ENCODE measurements around the gene C11orf16. TPM values are rescaled to one million over a fixed set of nuclear protein-coding genes. Genes with fewer than 3 reads are reported as not detected.

The C11orf16 gene
- total and polyA plus RNA-seq, 12 donors = 0.07 TPM; not detected in 11

- no peak for DNase-seq
- peaks cover 0 to 58% of the 10 kb centered on the region in 2 donors for H3K36me3 ChIP-seq (replicated peaks in 1 of 2)
- intact Hi-C loops (cut with DNase I) = loop anchor here in 1 of 2 donors (5.0 kb wide), 1 partner anchor 210 kb away; no protein-coding TSS in a partner anchor
- WGBS, 4 donors = 85 to 97% (median 93%) methylated on average over 5 of the region's 5 CpGs
- H3K4me1 ChIP-seq (replicated peaks in 1 of 2) = no peaks in the 10 kb centered on the region
- TF ChIP-seq CTCF (IDR thresholded peaks at IDR 0.05) (no peak), POLR2A (IDR thresholded peaks at IDR 0.05) (no peak)
- H3K4me3 ChIP-seq = no peak overlapping the region
- no peaks in the 10 kb centered on the region for H3K27me3 ChIP-seq
- H3K27ac ChIP-seq = no peak overlapping the region
- no peaks in the 10 kb centered on the region for H3K9me3 ChIP-seq (replicated peaks in 1 of 3)
Measured at GRCh38 chr11:8922691-8923090, 10.1 kb downstream of the C11orf16 start.

- no peaks in the 10 kb centered on the region for H3K9me3 ChIP-seq (replicated peaks in 1 of 3)
- H3K36me3 ChIP-seq (replicated peaks in 1 of 2) = peaks cover 0 to 71% of the 10 kb centered on the region in 2 donors
- H3K4me3 ChIP-seq = no peak overlapping the region
- no peak for DNase-seq
- intact Hi-C loops (cut with DNase I) = loop anchor here in 1 of 2 donors (5.0 kb wide), 1 partner anchor 40 kb away; no protein-coding TSS in a partner anchor
- TF ChIP-seq CTCF (IDR thresholded peaks at IDR 0.05) (no peak), POLR2A (IDR thresholded peaks at IDR 0.05) (no peak)
- H3K4me1 ChIP-seq (replicated peaks in 1 of 2) = peaks cover 0 to 24% of the 10 kb centered on the region in 2 donors
- no peaks in the 10 kb centered on the region for H3K27me3 ChIP-seq
- WGBS, 4 donors = 57 to 84% (median 73%) methylated on average over 5 of the region's 5 CpGs
- peak overlapping the region in 2 of 5 donors; percentile 10 to 30 for H3K27ac ChIP-seq
Measured at GRCh38 chr11:8917157-8917825, 15.5 kb downstream of the C11orf16 start.

- H3K4me3 ChIP-seq = peak overlapping the region in 1 of 4 donors; percentile 48
- TF ChIP-seq CTCF (IDR thresholded peaks at IDR 0.05) (peak in 1 of 6 experiments; percentile 18), POLR2A (IDR thresholded peaks at IDR 0.05) (no peak)
- WGBS, 4 donors = 27 to 51% (median 31%) methylated on average over 4 of the region's 4 CpGs
- H3K27ac ChIP-seq = peak overlapping the region in 3 of 5 donors; percentile 62 to 64 (median 63)
- peaks cover 0 to 45% of the 10 kb centered on the region in 2 donors for H3K36me3 ChIP-seq (replicated peaks in 1 of 2)
- H3K4me1 ChIP-seq (replicated peaks in 1 of 2) = peaks cover 0 to 31% of the 10 kb centered on the region in 2 donors
- no peak for DNase-seq
- H3K9me3 ChIP-seq (replicated peaks in 1 of 3) = no peaks in the 10 kb centered on the region
- no peaks in the 10 kb centered on the region for H3K27me3 ChIP-seq
- intact Hi-C loops (cut with DNase I) = loop anchor here (5.0 kb wide), 2 partner anchors 43 to 223 kb away; no protein-coding TSS in a partner anchor
Measured at GRCh38 chr11:8914661-8915018, 18.1 kb downstream of the C11orf16 start.

- TF ChIP-seq POLR2A (IDR thresholded peaks at IDR 0.05) = peak in 1 of 2 donors; percentile 45
- peak; percentile 40 to 70 (median 61) for TF ChIP-seq CTCF (IDR thresholded peaks at IDR 0.05)
- H3K36me3 ChIP-seq (replicated peaks in 1 of 2) = peaks cover 0 to 39% of the 10 kb centered on the region in 2 donors
- intact Hi-C loops (cut with DNase I) = loop anchor here in 1 of 2 donors (5.0 kb wide), 1 partner anchor 223 kb away; no protein-coding TSS in a partner anchor
- peaks cover 0 to 31% of the 10 kb centered on the region in 2 donors for H3K4me1 ChIP-seq (replicated peaks in 1 of 2)
- WGBS, 4 donors = 0 to 3% (median 1%) methylated on average over 8 to 9 of the region's 9 CpGs
- peak overlapping the region; percentile 4 to 64 (median 62) for H3K27ac ChIP-seq
- no peaks in the 10 kb centered on the region for H3K27me3 ChIP-seq
- DNase-seq = peak in 6 of 7 donors; percentile 38 to 74 (median 46)
- H3K9me3 ChIP-seq (replicated peaks in 1 of 3) = no peaks in the 10 kb centered on the region
- peak overlapping the region in 1 of 4 donors; percentile 48 for H3K4me3 ChIP-seq
Measured at GRCh38 chr11:8913961-8914660, 18.6 kb downstream of the C11orf16 start.
